K562 (cell line): ENCODE results near the gene PMF1.

Experiments used
- CBX5 ChIP-seq: IDR thresholded peaks from 2 replicates; pipeline ENCODE4 v1.6.1; 2014; ENCODE audit warnings: low read depth, borderline replicate concordance
- GTF2F1 ChIP-seq: IDR thresholded peaks from 2 replicates; pipeline ENCODE4 v1.6.1; 2011; ENCODE audit warnings: low read depth, low read length, improper control_type of control experiment
- KDM1A ChIP-seq, 2 experiments: fragments of 450-650 bp; IDR thresholded peaks; 2 replicates each; pipeline ENCODE4 v1.6.1; 2016; ENCODE audit warnings: mild to moderate bottlenecking in 2 of 2
- ZBTB7A ChIP-seq: IDR thresholded peaks from 2 replicates; pipeline ENCODE4 v1.6.1; 2011; ENCODE audit warnings: low read depth, mild to moderate bottlenecking, low read length, moderate library complexity, borderline replicate concordance; ENCODE audit not compliant: control insufficient read depth
- ZKSCAN1 ChIP-seq: fragments of 150-350 bp; IDR thresholded peaks from 2 replicates; pipeline ENCODE4 v1.6.1; 2016; ENCODE audit warnings: low read depth, low read length
- TF ChIP-seq, protein P1 (sequence below): sonication (generic); formaldehyde crosslinking; IDR thresholded peaks from 2 replicates; pipeline ENCODE4 v1.8.0; 2023; ENCODE audit warnings: mild to moderate bottlenecking, missing genetic modification reagents
- TF ChIP-seq, protein P2 (sequence below), 3 experiments: IDR thresholded peaks in 2 of 3; conservative IDR thresholded peaks in 1 of 3; 2 replicates each; pipeline ENCODE4 v1.5.1; 2011 to 2012; ENCODE audit warnings: low read length in 3 of 3, mild to moderate bottlenecking in 3 of 3, control low read depth in 2 of 3, improper control_type of control experiment in 1 of 3, inconsistent platforms in 1 of 3, low read depth in 1 of 3, mixed read lengths in 1 of 3, moderate library complexity in 1 of 3; ENCODE audit not compliant: insufficient read depth in 2 of 3
- TF ChIP-seq, protein P3 (sequence below), 2 experiments: fragments of 450-650 bp in 1 of 2; sonication (generic) in 1 of 2; formaldehyde crosslinking in 1 of 2; IDR thresholded peaks; 2 replicates each; pipeline versions ENCODE4 v1.7.1 to v1.9.0; 2016 to 2022; ENCODE audit warnings: inconsistent platforms in 1 of 2, mild to moderate bottlenecking in 1 of 2, missing genetic modification reagents in 1 of 2
- TF ChIP-seq, protein P4 (sequence below): fragments of 450-650 bp; IDR thresholded peaks from 2 replicates; pipeline ENCODE4 v1.6.1; 2016; ENCODE audit warnings: missing biosample characterization, missing genetic modification characterization
- TF ChIP-seq, protein P5 (sequence below), 2 experiments: fragments of 450-650 bp in 1 of 2; sonication (generic) in 1 of 2; formaldehyde crosslinking in 1 of 2; IDR thresholded peaks in 1 of 2; conservative IDR thresholded peaks in 1 of 2; 2 replicates each; pipeline versions ENCODE4 v1.6.1 to v1.8.1; 2016 to 2023; ENCODE audit warnings: mild to moderate bottlenecking in 2 of 2, moderate library complexity in 2 of 2, inconsistent platforms in 1 of 2, missing genetic modification reagents in 1 of 2

DNA sequence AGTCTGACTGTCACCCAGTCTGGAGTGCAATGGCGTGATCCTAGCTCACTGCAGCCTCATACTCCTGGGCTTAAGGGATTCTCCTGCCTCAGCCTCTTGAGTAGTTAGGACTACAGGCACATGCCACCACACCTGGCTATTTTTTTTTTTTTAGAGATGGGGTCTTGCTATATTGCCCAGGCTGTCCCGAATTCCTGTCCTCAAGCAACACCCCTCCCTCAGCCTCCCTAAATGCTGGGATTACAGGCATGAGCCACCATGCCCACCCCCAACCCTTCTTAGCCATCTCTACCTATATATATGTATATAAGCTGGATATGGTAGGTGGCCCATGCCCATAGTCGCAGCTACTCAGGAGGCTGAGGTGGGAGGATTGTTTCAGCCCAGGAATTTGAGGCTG is 32.3 kb upstream of the PMF1 start:
- TF ChIP-seq ZBTB7A (no peak), KDM1A (IDR thresholded peaks at IDR 0.05) (no peak), GTF2F1 (no peak), ZKSCAN1 (no peak), CBX5 (no peak)
- TF ChIP-seq, protein P1, sequence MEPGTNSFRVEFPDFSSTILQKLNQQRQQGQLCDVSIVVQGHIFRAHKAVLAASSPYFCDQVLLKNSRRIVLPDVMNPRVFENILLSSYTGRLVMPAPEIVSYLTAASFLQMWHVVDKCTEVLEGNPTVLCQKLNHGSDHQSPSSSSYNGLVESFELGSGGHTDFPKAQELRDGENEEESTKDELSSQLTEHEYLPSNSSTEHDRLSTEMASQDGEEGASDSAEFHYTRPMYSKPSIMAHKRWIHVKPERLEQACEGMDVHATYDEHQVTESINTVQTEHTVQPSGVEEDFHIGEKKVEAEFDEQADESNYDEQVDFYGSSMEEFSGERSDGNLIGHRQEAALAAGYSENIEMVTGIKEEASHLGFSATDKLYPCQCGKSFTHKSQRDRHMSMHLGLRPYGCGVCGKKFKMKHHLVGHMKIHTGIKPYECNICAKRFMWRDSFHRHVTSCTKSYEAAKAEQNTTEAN (CRISPR knock-in tag) = no peak
- TF ChIP-seq, protein P2, sequence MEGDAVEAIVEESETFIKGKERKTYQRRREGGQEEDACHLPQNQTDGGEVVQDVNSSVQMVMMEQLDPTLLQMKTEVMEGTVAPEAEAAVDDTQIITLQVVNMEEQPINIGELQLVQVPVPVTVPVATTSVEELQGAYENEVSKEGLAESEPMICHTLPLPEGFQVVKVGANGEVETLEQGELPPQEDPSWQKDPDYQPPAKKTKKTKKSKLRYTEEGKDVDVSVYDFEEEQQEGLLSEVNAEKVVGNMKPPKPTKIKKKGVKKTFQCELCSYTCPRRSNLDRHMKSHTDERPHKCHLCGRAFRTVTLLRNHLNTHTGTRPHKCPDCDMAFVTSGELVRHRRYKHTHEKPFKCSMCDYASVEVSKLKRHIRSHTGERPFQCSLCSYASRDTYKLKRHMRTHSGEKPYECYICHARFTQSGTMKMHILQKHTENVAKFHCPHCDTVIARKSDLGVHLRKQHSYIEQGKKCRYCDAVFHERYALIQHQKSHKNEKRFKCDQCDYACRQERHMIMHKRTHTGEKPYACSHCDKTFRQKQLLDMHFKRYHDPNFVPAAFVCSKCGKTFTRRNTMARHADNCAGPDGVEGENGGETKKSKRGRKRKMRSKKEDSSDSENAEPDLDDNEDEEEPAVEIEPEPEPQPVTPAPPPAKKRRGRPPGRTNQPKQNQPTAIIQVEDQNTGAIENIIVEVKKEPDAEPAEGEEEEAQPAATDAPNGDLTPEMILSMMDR (IDR thresholded peaks at IDR 0.05 in 2 of 3, conservative IDR thresholded peaks at IDR 0.05 in 1 of 3; ENCODE audit: insufficient read depth in 2 of 3, low read depth in 1 of 3, low read length in 3 of 3) = no peak
- TF ChIP-seq, protein P3, sequence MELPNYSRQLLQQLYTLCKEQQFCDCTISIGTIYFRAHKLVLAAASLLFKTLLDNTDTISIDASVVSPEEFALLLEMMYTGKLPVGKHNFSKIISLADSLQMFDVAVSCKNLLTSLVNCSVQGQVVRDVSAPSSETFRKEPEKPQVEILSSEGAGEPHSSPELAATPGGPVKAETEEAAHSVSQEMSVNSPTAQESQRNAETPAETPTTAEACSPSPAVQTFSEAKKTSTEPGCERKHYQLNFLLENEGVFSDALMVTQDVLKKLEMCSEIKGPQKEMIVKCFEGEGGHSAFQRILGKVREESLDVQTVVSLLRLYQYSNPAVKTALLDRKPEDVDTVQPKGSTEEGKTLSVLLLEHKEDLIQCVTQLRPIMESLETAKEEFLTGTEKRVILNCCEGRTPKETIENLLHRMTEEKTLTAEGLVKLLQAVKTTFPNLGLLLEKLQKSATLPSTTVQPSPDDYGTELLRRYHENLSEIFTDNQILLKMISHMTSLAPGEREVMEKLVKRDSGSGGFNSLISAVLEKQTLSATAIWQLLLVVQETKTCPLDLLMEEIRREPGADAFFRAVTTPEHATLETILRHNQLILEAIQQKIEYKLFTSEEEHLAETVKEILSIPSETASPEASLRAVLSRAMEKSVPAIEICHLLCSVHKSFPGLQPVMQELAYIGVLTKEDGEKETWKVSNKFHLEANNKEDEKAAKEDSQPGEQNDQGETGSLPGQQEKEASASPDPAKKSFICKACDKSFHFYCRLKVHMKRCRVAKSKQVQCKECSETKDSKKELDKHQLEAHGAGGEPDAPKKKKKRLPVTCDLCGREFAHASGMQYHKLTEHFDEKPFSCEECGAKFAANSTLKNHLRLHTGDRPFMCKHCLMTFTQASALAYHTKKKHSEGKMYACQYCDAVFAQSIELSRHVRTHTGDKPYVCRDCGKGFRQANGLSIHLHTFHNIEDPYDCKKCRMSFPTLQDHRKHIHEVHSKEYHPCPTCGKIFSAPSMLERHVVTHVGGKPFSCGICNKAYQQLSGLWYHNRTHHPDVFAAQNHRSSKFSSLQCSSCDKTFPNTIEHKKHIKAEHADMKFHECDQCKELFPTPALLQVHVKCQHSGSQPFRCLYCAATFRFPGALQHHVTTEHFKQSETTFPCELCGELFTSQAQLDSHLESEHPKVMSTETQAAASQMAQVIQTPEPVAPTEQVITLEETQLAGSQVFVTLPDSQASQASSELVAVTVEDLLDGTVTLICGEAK (IDR thresholded peaks at IDR 0.05) = no peak
- TF ChIP-seq, protein P3 (CRISPR knock-in tag; IDR thresholded peaks at IDR 0.05) = no peak
- TF ChIP-seq, protein P4, sequence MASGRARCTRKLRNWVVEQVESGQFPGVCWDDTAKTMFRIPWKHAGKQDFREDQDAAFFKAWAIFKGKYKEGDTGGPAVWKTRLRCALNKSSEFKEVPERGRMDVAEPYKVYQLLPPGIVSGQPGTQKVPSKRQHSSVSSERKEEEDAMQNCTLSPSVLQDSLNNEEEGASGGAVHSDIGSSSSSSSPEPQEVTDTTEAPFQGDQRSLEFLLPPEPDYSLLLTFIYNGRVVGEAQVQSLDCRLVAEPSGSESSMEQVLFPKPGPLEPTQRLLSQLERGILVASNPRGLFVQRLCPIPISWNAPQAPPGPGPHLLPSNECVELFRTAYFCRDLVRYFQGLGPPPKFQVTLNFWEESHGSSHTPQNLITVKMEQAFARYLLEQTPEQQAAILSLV (tag) = no peak
- TF ChIP-seq, protein P5, sequence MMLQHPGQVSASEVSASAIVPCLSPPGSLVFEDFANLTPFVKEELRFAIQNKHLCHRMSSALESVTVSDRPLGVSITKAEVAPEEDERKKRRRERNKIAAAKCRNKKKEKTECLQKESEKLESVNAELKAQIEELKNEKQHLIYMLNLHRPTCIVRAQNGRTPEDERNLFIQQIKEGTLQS (IDR thresholded peaks at IDR 0.05) = no peak
- TF ChIP-seq, protein P5 (CRISPR knock-in tag; conservative IDR thresholded peaks at IDR 0.05) = no peak
